ENCODE results near the gene GPN2.

DNA sequence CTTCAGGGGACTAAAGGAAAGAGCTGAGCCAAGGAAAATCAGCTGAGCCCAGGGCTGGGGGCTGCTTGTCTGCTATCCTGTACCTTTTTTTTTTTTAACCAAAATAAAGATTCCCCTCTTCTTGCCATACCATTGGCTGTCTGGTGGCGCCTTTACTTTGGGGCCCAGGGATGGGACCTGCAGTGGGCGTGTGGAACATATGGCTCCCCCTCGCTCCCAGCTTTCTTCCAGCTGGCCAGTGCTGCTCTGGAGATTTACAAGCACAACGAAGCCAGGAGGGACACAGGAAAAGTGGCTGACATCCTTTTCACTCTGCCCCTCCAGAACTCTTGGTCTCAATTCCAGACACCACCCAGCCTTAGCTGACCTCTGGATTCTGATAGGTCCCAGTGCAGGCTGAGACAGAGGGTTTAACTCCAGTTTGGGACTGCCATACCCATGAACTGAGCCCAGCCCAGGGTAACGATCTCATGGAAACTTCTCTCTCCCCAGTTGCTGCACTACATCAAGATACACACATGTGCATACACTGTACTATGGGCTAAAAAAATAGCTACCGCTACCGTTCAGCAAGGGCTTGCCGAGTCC lies 32.5 kb downstream of the GPN2 start:
- TF ChIP-seq CTCF (IDR thresholded peaks at IDR 0.05) (no peak), POLR2A (IDR thresholded peaks at IDR 0.05) (no peak)

Data from right lobe of liver (tissue), 4 donors.